Skeletal muscle cell (primary cell): ENCODE results near the gene PLA2G4A.
"Not testable (repeated sequence)": the region's sequence is repeated elsewhere in the genome, so short reads cannot be mapped to it uniquely, and the experiment has no call there.

Source experiments
- DNase-seq: peaks from one replicate; pipeline ENCODE4 v3.0.0-alpha.2; 2010; ENCODE audit warnings: low read depth
- H3K4me3 ChIP-seq: 2 replicates; pipeline ENCODE4 v1.5.1; 2011; ENCODE audit warnings: low read depth, mild to moderate bottlenecking, control low read depth, low read length, moderate library complexity

PLA2G4A gene

GRCh38 chr1:186901631-186902030, 72.9 kb downstream of the PLA2G4A start:
- no peak for DNase-seq
- no peak overlapping the region for H3K4me3 ChIP-seq

GRCh38 chr1:186903374-186904136, 74.8 kb downstream of the PLA2G4A start:
- no peak for DNase-seq
- H3K4me3 ChIP-seq: no peak overlapping the region

- DNase-seq: no peak
- H3K4me3 ChIP-seq: no peak overlapping the region
Observed at GRCh38 chr1:186904361-186904760, 75.6 kb downstream of the PLA2G4A start.

DNA sequence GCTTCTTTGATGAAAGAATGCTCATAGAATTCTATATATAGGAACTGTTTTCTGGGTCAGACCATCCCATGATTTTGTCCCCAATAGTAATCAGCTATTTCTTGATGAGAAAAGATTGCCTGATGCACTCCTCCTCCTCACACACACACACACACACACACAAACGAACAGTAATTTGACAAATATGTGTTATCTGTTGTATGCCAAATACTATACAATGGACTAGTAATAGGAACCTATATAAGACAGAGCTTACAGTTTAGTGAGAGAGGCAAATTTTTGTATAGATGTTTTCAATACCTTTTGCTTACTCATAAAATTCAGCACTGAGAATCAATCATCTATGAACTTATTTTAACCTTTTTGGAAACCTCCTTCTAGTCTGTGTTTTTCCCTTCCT, 76.8 kb downstream of the PLA2G4A start:
- no peak overlapping the region for H3K4me3 ChIP-seq
- no peak for DNase-seq

DNA sequence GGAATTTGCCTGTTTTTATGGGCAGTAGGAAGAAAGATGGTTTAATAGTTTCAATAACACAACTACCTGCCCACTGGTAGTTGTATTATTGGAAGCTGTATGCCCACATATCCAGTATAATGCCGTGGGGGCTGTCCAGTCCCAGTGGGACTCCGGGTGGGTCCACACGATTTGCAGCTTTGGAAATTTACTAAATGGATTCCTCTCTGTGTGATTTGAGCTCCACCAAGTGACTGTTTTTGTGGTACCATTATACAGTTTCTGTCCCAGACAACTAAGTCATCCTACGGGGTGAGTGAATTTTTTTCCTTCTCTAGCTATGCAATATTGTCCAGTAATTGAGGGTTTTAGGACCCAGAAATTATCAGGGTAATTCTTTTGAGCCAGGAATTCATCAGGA, 86.8 kb downstream of the PLA2G4A start:
- DNase-seq: no peak

DNA sequence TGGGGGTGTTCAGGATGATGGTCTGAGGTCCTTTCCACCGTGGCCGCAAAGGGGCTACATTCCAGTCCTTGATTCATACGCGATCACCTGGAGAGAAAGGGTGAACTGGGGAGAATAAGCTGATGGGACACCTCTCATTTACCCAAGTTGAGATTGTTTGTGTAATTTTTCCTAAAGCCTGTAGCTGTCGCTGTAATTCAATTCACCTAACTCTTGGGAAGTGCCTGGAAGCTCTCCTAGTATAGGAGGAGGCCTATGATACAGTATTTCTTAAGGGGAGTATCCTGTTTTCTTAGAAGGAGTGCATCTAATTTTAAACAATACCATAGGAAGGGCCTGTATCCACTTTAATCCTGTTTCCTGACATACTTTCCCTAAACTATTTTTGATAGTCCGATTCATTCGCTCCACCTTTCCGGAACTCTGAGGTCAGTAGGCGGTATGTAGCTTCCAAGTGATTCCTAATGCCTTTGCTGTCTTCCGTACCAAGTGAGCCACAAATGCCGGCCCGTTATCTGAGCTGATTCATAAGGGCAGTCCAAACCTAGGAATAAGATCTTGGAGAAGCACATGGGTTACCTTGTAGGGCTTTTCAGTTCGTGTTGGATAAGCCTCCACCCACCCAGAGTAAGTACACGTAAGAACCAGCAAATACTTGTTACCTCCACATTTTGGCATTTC, 88.5 kb downstream of the PLA2G4A start:
- not testable (repeated sequence) for DNase-seq, H3K4me3 ChIP-seq

More for the DNA sequence above, 86.8 kb downstream of the PLA2G4A start:
- no peak overlapping the region for H3K4me3 ChIP-seq

GRCh38 chr1:186921386-186921785, 92.6 kb downstream of the PLA2G4A start:
- H3K4me3 ChIP-seq, DNase-seq: not testable (repeated sequence)

DNA sequence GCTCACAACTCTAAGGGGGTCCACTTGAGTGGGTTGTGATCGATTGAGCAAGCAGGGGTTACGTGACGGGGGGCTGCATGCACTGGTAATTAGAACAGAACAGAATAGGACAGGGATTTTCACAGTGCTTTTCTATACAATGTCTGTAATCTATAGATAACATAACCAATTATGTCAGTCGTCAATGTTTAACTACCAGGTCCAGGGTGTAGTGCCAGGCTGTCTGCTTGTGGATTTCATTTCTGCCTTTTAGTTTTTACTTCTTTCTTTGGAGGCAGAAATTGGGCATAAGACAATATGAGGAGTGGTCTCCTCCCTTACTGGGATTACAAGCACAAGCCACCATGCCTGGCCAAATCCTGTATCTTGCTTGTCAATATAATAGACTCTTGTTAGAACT, 94.1 kb downstream of the PLA2G4A start:
- DNase-seq: not testable (repeated sequence)

DNA sequence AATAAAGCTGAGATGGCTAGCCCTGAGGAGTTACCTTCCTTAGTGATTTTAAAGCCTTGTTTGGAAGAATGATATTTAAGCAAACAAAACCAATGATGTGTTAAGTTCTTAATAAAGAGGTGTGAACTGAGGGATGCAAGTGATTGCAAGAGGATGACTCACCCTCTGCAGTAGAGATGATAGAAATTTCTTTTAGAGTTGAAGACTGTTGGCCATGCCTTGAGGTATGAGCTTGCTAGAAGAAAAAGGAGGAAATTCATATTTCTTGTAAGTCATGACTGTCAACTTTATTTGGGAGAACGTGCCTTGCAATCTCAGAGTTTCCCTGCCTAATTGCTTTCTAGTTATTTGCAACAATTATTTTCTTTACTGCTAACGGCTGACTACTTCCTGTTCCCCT, 94.7 kb downstream of the PLA2G4A start:
- no peak for DNase-seq
- no peak overlapping the region for H3K4me3 ChIP-seq

More for the DNA sequence above, 94.1 kb downstream of the PLA2G4A start:
- H3K4me3 ChIP-seq: not testable (repeated sequence)

GRCh38 chr1:186925881-186926669, 97.3 kb downstream of the PLA2G4A start:
- H3K4me3 ChIP-seq: no peak overlapping the region
- DNase-seq: no peak

DNA sequence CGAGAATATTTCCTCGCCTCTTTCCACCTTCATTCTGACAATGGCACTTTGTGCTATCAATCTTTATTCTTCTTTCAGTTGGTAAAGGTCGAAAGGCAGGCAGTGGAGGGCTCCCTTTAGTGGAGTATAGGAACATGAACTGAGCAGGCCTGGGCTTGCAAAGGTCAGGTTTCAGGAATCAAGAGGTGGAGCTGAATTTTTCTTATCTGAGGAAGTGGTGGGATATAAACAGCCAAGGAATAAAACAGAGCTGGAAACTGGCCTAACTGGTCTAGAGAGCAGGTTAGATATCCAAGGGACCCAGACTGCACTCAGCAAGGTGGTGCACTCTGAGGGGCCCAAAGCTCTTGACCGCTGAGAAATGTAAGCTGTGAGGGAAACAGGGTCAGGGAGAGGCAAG, 99.1 kb downstream of the PLA2G4A start:
- DNase-seq: no peak
- H3K4me3 ChIP-seq: no peak overlapping the region

GRCh38 chr1:186930238-186930637, 101.5 kb downstream of the PLA2G4A start:
- H3K4me3 ChIP-seq: no peak overlapping the region
- DNase-seq: no peak

DNA sequence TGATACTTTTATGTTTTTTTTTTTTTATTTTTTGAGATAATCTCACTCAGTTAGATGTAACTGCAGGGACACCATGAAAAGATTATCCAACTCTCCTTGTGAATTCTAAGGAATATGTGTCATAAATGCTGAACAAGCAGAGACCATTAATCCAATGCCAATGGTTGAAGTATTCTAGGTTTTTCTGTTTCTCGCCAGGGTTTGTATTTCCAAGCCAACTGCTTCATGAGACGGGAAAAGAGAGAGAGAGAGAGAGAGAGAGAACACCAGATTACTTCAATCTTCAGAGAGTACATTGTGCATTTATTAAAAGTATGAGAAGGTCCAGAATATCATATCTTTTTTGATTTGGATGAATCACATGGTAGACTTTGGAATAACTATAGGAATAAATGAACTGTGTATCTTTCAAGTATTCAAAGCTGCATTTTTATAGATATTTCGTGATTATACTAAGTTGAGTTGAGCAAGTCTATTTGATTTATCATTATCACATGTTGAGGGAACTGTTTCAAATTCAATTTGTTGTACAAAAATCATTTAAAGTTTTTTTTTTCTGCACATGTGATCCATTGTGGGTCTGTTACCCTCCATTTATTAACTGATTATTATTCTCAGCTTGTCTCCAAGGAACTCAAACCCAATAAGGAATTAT, 108.4 kb downstream of the PLA2G4A start:
- H3K4me3 ChIP-seq: no peak overlapping the region
- DNase-seq: no peak

DNA sequence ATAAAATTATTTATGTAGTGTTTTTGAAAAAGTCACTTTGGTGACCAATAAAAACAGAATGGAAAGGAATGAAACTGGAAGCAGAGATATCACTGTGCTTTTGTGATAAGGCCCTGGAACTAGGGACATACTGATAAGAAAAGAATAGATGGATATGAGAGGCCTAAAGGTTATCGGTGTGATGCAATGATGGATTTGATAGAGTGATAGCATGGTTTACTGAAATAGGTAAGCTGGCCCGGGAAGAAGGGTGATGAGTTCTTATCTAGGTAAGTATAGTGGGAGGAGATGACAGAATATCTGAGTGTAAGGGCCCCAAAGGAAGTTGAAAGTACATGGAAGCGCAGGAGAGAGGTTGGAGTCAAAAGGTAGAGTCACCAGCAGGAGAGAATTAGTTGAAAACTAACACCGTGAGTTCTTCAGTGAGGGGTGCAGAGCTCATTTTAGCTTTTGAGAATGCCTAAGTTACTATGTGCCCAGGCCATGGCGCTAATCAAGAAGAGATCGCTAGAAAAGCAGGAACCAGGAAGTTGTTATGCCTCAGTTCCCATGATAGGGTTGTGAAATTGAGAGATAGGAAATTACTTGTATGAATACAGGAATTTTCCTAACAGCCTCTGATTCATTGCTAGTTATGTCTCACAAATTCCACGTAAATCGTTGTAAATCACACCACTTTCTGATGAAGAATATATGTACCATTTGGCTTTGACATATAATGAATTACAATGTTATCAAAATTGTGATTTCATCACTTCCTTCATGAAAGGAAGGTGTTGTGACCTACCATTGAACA, 115.3 kb downstream of the PLA2G4A start:
- no peak for DNase-seq
- H3K4me3 ChIP-seq: no peak overlapping the region

GRCh38 chr1:186945146-186945545, 116.4 kb downstream of the PLA2G4A start:
- no peak for DNase-seq
- no peak overlapping the region for H3K4me3 ChIP-seq

GRCh38 chr1:186948535-186948934, 119.8 kb downstream of the PLA2G4A start:
- H3K4me3 ChIP-seq: no peak overlapping the region
- DNase-seq: no peak

GRCh38 chr1:186949173-186949572, 120.4 kb downstream of the PLA2G4A start:
- H3K4me3 ChIP-seq: no peak overlapping the region
- no peak for DNase-seq

- no peak overlapping the region for H3K4me3 ChIP-seq
- DNase-seq: no peak
Observed at GRCh38 chr1:186950547-186950946, 121.8 kb downstream of the PLA2G4A start.

GRCh38 chr1:186953876-186954275, 125.1 kb downstream of the PLA2G4A start:
- DNase-seq: no peak
- H3K4me3 ChIP-seq: no peak overlapping the region
